RPMI8226 (cell line): ENCODE data around the gene LAMTOR2.

ENCODE experiments used
- DNase-seq: peaks from one replicate; pipeline ENCODE4 v3.0.0-alpha.2; 2015

The LAMTOR2 gene

GRCh38 chr1:156076609-156077429 lies 22.2 kb downstream of the LAMTOR2 start:
- DNase-seq, result no peak

GRCh38 chr1:156077430-156077760 lies 22.8 kb downstream of the LAMTOR2 start:
- DNase-seq, result no peak

- DNase-seq, result no peak
These were observed 24.1 kb downstream of the LAMTOR2 start for GRCh38 chr1:156078728-156079127.

- no peak for DNase-seq
These were observed 25.2 kb downstream of the LAMTOR2 start for GRCh38 chr1:156079762-156080161.

GRCh38 chr1:156080241-156080862 lies 25.8 kb downstream of the LAMTOR2 start:
- no peak for DNase-seq

- DNase-seq, result no peak
These were observed 26.2 kb downstream of the LAMTOR2 start for GRCh38 chr1:156080863-156081179.

GRCh38 chr1:156081180-156081916 lies 26.8 kb downstream of the LAMTOR2 start:
- no peak for DNase-seq

- DNase-seq, result no peak
These were observed 27.3 kb downstream of the LAMTOR2 start for GRCh38 chr1:156081917-156082308.

GRCh38 chr1:156082309-156083091 lies 27.9 kb downstream of the LAMTOR2 start, which contains the start of gene MEX3A:
TSS of gene MEX3A (minus strand) at chr1:156082465. CDS start at chr1:156081998, 467 bp downstream.
- DNase-seq, result peak; percentile 73

GRCh38 chr1:156083800-156084790 lies 29.5 kb downstream of the LAMTOR2 start:
- no peak for DNase-seq

GRCh38 chr1:156086256-156086662 lies 31.7 kb downstream of the LAMTOR2 start:
- peak; percentile 44 for DNase-seq

- peak; percentile 38 for DNase-seq
These were observed 35.1 kb downstream of the LAMTOR2 start for GRCh38 chr1:156089704-156090103.

GRCh38 chr1:156090138-156090839 lies 35.7 kb downstream of the LAMTOR2 start:
- no peak for DNase-seq

- DNase-seq, result peak; percentile 95
These were observed 36.2 kb downstream of the LAMTOR2 start for GRCh38 chr1:156090840-156091188.

GRCh38 chr1:156091610-156092009 lies 37.0 kb downstream of the LAMTOR2 start:
- no peak for DNase-seq

- no peak for DNase-seq
These were observed 41.4 kb downstream of the LAMTOR2 start for GRCh38 chr1:156095906-156096508.

GRCh38 chr1:156096640-156097391 lies 42.2 kb downstream of the LAMTOR2 start:
- DNase-seq, result peak; percentile 89

- no peak for DNase-seq
These were observed 43.1 kb downstream of the LAMTOR2 start for GRCh38 chr1:156097499-156098178.

- DNase-seq, result no peak
These were observed 44.2 kb downstream of the LAMTOR2 start for GRCh38 chr1:156098784-156099183.
